HepG2 (cell line): Measurements from ENCODE around the gene INHA. TPM values are rescaled to one million over a fixed set of nuclear protein-coding genes. Genes with fewer than 3 reads are reported as not detected.

ENCODE experiments used
- POGZ ChIP-seq: sonication (generic); formaldehyde crosslinking; IDR thresholded peaks from 2 replicates; pipeline ENCODE4 v1.4.0; 2020; ENCODE audit warnings: mild to moderate bottlenecking, missing genetic modification reagents
- RBM22 ChIP-seq: fragments of 200-400 bp; formaldehyde crosslinking; optimal IDR thresholded peaks from 2 replicates; pipeline ENCODE3; 2017; ENCODE audit warnings: mild to moderate bottlenecking, low read length, moderate library complexity
- U2AF2 ChIP-seq: fragments of 200-400 bp; formaldehyde crosslinking; IDR thresholded peaks from 2 replicates; pipeline ENCODE4 v1.6.1; 2017; ENCODE audit warnings: low read depth, mild to moderate bottlenecking, low read length
- ZBTB40 ChIP-seq, 2 experiments: fragments of 450-650 bp in 1 of 2; sonication (generic) in 1 of 2; formaldehyde crosslinking in 1 of 2; IDR thresholded peaks; 2 replicates each; pipeline versions ENCODE4 v1.6.1 to v1.8.0; 2016 to 2022; ENCODE audit warnings: antibody characterized with exemption in 1 of 2, mild to moderate bottlenecking in 1 of 2, missing genetic modification reagents in 1 of 2
- ZFP82 ChIP-seq: sonication (generic); formaldehyde crosslinking; IDR thresholded peaks from 2 replicates; pipeline ENCODE4 v1.5.1; 2020; ENCODE audit warnings: mild to moderate bottlenecking, missing genetic modification reagents, borderline replicate concordance
- ZNF331 ChIP-seq: sonication (generic); formaldehyde crosslinking; IDR thresholded peaks from 2 replicates; pipeline ENCODE4 v1.4.0; 2020; ENCODE audit warnings: missing genetic modification reagents
- ZNF512B ChIP-seq: sonication (generic); formaldehyde crosslinking; IDR thresholded peaks from 2 replicates; pipeline ENCODE4 v1.5.1; 2020; ENCODE audit warnings: missing genetic modification reagents, mild to moderate bottlenecking, borderline replicate concordance
- ZNF772 ChIP-seq: sonication (generic); formaldehyde crosslinking; IDR thresholded peaks from 2 replicates; pipeline ENCODE4 v1.5.0; 2020; ENCODE audit warnings: mild to moderate bottlenecking, missing genetic modification reagents
- polyA plus RNA-seq, 8 experiments: library from polyadenylated mRNA; depleted of rRNA in 3 of 8; stranded (reverse) in 7 of 8; unstranded in 1 of 8; fragments of >200 nt; fragmentation: Illumina TruSeq in 4 of 8; extraction: Trizol in 4 of 8; gene quantifications; 2 replicates each; pipeline versions ENCODE4 v1.2.1 to v1.2.3, GENCODE V29; 2011 to 2016; ENCODE audit warnings: low read depth in 4 of 8, missing spikeins in 1 of 8, mixed read lengths in 1 of 8; ENCODE audit not compliant: insufficient read depth in 1 of 8
- total RNA-seq, 5 experiments: library from RNA; depleted of rRNA; stranded (reverse); fragments of >200 nt; fragmentation: Illumina TruSeq; extraction: Trizol; gene quantifications; 2 replicates each; pipeline ENCODE4 v1.2.3, GENCODE V29; 2016; ENCODE audit warnings: low read depth in 1 of 5
- TF ChIP-seq, protein P1 (sequence below): IDR thresholded peaks from 2 replicates; pipeline ENCODE4 v1.6.1; 2016; ENCODE audit warnings: low read depth, missing genetic modification reagents, missing compliant biosample characterization

Gene INHA
- total and polyA plus RNA-seq, 2 of the 13 experiments (the other 11 are each of a cell fraction or from before 2014, with no cell fraction given) = 4.1 to 15.2 TPM

DNA sequence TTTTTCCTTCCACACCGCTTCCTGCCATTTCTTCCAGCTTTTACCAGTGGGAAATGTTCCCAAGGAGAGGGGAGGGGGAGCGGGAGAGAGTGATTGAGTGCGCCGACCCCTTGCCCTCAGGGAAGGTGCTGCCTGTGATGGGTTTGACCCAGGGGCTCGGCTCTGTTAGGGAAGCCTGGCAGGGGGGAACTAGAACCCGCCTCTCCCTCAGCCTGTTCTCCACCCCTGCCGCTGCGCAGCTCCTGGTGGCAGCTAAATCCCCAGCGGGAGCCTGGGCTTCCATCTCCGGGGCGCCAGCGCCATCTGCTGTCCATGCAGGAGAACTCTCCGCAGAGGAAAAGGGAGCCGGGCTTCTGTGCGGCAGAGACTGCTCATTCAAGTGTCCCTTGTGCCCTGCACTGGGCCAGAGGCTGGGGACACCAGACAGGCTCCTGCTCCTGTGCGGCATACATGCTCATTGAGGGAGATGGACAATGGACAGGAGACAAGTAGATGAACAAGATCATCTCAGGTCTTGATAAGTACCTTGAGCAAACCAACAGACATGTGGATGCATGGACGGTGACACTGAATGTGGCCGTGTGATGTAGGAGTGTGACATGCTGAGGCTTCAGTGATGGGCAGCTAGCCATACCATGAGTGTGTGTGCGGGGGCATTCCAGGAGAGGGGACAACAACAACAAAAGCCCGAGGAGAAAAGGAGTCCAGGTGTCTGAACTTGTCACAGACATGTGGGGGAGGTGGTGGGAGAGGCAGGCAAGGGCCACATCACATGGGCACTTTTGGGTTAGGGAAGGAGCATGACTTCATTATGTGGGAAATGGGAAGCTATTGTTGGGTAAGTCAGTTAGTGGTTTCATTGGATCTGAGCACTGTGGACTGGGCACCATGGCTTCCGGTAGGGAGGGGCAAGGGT, 41.8 kb upstream of the INHA start (continued):
- no peak for TF ChIP-seq ZBTB40 (IDR thresholded peaks at IDR 0.05)
- 0 out of 2 replicates have a peak, but pooled peaks have one; percentile 11 for TF ChIP-seq ZBTB40 (CRISPR knock-in tag; IDR thresholded peaks at IDR 0.05)
- TF ChIP-seq RBM22 = no peak
- TF ChIP-seq ZNF512B (CRISPR knock-in tag) = no peak
- TF ChIP-seq POGZ = no peak
- TF ChIP-seq U2AF2 = 0 out of 2 replicates have a peak, but pooled peaks have one; percentile 33
- no peak for TF ChIP-seq ZFP82
- TF ChIP-seq ZNF331 (CRISPR knock-in tag) = peak; percentile 32; the same call in 1 of the 2 replicates
- TF ChIP-seq, protein P1, sequence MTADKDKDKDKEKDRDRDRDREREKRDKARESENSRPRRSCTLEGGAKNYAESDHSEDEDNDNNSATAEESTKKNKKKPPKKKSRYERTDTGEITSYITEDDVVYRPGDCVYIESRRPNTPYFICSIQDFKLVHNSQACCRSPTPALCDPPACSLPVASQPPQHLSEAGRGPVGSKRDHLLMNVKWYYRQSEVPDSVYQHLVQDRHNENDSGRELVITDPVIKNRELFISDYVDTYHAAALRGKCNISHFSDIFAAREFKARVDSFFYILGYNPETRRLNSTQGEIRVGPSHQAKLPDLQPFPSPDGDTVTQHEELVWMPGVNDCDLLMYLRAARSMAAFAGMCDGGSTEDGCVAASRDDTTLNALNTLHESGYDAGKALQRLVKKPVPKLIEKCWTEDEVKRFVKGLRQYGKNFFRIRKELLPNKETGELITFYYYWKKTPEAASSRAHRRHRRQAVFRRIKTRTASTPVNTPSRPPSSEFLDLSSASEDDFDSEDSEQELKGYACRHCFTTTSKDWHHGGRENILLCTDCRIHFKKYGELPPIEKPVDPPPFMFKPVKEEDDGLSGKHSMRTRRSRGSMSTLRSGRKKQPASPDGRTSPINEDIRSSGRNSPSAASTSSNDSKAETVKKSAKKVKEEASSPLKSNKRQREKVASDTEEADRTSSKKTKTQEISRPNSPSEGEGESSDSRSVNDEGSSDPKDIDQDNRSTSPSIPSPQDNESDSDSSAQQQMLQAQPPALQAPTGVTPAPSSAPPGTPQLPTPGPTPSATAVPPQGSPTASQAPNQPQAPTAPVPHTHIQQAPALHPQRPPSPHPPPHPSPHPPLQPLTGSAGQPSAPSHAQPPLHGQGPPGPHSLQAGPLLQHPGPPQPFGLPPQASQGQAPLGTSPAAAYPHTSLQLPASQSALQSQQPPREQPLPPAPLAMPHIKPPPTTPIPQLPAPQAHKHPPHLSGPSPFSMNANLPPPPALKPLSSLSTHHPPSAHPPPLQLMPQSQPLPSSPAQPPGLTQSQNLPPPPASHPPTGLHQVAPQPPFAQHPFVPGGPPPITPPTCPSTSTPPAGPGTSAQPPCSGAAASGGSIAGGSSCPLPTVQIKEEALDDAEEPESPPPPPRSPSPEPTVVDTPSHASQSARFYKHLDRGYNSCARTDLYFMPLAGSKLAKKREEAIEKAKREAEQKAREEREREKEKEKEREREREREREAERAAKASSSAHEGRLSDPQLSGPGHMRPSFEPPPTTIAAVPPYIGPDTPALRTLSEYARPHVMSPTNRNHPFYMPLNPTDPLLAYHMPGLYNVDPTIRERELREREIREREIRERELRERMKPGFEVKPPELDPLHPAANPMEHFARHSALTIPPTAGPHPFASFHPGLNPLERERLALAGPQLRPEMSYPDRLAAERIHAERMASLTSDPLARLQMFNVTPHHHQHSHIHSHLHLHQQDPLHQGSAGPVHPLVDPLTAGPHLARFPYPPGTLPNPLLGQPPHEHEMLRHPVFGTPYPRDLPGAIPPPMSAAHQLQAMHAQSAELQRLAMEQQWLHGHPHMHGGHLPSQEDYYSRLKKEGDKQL (CRISPR knock-in tag) = no peak
- peak; percentile 77 for TF ChIP-seq ZNF772 (CRISPR knock-in tag)
